ENCODE results near the gene MROH7.

Gene MROH7

DNA sequence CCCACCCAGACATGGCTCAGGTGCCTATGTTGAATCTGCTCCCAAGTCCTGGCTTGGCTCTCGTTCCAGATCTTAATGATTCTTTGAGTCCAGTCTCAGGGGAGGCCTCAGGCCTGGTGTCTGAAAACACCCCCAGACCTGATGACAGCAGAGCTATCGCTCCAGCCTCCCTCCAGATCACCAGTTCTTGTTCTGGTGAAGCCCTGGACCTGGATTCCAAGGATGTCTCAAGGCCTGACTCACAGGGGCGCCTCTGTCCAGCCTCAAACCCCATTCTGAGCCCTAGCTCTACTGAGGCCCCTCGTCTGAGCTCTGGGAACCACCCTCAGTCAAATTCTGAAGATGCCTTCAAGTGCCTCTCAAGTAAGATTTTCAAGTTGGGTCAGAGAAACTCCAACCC lies 11.4 kb downstream of the MROH7 start:
- no peak for DNase-seq

DNA sequence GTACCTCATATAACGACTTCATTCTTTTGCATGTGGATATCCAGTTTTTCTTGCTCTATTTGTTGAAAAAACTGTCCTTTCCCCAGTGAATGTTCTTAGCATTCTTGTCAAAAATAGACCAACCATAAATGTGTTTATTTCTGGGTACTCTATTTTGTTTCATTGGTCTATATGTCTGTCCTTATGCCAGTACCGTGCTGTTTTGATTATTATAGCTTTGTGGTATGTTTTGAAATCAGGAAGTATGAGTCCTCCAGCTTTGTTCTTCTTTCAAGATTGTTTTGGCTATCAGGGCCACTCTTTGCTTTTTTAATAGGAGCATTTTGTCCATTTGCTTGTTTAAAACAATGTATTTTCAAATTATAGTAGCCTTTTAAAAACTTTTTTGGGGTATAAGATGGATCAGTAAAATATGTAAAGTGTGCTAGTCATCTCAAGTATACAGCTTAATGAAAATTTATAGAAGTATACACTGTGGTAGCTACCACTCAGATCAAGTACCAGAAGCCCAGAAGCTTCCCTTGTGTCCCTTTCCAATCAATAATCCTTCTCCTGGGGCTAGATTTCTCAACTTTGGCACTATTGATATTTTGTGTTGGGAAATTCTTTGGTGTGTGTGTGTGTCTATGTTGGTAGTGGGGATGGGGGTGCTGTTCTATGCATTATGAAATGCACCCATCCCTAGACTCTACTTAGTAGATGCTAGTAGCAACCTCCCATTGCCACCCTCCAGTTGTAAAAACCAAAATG lies 16.8 kb downstream of the MROH7 start:
- DNase-seq: no peak

DNA sequence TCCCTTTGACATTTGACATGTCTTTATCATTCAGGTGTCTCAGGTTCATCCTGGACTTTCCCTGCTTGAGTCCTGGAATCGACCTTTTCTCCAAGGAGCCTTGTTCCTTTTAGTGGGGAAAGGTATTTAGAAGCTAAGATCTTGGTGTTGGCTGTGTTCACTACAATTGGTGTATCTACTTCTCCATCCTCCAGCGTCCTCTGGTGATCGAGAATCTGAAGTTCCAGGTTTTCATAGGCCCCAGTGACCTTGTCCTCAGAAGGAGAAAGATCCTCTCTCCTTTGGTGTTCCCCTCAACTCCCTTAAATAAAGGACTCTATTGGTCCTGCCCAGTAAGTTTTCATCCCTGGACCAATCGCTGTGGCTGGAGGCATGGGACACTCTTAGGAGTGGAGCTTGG lies 22.1 kb downstream of the MROH7 start:
- no peak for DNase-seq

DNA sequence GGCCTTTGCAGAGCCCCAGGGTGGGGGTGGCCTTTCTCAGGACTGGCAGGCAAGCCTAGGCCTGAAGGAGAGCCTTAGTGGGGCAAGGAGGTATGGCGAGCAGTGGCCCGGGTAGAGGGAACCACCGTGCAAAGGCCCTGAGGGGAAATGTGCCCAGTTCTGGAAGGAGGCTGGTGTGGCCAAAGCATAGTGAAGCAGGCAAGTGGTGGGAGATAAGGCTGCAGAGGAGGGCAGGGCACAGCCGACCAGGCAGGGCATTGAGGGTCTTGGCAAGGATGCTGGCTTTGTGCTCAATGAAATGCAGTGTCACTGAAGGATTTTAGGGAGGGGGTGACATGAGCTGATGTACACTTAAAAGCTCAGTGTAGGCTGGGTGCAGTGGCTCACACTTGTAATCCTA lies 22.8 kb downstream of the MROH7 start:
- DNase-seq: no peak

DNA sequence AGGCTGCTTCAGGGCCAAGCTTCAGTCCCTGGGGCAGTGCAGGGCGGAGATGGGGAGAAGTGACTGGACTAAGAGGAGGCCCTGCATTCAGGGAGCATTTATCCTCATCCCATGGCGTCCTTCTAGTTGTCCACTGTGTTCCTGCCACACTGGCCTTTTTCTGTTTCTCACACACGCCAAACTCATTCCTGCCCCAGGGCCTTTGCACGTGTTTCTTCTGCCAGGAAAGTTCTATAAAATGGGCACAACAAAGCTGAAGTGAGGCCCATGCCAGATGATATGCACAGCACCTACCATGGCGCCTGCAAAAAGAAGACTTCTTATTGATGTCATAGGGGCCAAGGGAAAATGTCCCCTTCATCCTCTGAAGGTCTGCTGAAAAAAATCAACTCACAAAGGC lies 24.3 kb downstream of the MROH7 start:
- DNase-seq: no peak

DNA sequence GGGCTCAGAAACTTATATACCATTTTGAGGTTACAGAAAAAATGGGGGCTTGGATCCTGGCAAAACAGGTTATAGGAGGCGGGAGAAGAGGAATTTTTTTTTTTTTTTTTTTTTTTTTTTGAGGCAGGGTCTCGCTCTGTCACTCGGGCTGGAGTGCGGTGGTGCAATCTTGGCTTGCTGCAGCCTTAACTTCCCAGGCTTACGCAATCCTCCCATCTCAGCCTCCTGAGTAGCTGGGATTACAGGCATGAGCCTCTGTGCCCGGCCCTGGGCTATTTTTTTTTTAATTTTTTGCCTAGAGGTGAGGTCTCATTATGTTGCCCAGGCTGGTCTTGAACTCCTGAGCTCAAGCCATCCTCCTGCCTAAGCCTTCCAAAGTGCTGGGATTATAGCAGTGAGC lies 24.7 kb downstream of the MROH7 start:
- DNase-seq: no peak

DNA sequence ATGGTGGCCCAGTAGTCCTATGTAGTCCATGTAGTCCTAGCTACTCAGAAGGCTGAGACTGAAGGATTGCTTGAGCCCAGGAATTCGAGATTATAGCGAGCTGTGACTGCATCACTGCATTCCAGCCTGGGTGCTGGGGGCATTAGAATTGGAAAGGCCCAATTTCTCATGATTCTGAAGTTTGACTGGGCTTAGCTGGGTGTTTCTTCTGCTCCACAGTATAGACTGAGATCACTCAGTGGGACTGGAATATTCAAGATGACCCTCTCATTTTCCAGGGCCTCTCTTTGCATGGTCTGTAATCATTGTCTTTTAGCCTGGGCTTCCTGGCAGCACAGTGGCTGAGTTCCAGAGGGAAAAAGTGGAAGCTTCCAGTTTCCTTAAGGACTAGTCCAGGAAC lies 26.2 kb downstream of the MROH7 start:
- DNase-seq: no peak

DNA sequence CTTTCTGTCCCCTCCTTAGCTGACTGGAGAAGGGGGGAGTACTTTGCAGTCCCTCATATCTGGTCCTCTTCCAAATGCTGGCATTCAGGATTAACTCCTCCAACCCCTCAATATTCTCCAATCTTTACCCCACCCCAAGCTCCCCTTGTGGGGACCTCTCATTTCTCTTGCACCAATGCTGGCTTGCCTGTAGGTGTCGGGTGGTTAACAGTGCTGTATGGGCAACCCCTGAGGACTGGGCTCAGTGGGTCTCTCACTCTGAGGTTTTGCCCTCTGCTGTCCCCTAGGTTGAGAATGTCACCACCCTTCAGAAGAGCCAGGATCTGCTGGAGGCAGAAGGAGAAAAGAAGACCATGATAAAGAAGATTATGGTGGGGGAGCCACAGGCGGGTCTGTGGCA lies 27.0 kb downstream of the MROH7 start:
- DNase-seq: no peak

DNA sequence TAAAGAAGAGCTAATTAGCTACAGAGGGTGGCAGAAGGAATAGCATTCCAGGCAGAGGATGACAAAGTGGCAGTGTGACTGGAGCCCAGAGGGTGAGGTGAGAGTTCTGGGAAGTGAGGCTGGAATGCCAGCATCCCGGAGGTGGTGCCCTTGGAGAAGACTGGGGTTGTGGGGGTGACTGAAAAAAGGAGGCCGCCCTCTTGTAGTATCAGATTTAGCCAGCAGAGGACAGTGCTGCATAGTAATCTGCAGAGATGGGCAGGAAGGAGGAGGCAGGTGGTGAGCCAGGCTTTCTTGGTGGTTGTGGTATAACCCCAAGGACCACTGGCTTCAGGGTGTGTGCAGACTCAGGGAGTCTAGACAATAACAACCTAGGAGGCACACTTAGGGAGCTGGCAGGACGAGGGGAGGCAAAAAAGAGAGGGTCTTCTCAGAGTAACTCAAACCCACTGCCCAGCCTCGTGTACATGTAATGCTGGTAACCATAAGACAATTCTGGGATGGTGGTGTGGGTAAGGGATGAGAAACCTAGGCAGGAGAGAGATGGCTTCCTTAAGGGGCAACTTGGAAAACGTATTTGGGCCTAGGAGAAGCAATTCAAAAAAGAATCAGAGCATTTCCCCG lies 30.5 kb downstream of the MROH7 start:
- peak; percentile 78 for DNase-seq

DNA sequence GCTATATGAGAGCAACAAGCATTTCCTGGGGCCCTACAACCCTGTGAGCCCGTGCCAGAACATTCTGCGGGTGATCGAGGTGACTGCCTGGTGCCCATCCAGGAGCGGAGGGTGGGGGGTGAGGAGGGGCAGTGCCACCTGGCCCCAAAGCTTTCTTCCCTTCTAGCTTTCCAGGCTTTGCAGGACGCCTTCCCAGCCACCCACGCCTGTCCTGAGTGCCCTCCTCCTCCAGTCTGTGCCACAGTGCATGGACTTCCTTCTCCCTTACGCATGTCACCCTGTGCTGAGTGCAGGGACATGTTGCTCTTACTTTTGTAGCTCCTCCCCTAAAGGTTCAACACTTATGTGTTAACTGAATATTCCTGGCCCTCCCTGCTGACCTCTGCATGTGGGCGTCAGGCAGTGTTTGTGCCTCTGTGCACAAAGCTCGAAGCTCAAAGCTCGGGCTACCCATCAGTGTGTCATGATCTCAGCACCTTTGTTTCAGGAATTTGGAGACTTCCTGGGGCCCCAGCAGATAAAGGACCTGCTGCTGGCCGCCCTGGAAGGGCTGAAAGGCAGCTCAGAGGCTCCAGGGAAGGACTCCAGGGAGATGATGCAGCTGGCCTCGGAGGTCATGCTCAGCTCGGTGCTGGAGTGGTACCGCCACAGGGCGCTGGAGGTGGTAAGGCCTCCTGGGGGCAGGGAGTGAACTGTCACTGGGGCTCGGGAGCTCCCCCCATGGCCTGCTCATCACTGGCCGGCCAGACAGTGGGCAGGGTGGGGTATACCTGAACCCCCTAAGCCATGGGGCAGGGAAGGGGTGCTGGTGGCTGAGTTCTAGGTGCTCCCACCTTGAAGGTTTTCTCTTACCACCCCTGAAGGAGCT lies 37.4 kb downstream of the MROH7 start:
- no peak for DNase-seq

DNA sequence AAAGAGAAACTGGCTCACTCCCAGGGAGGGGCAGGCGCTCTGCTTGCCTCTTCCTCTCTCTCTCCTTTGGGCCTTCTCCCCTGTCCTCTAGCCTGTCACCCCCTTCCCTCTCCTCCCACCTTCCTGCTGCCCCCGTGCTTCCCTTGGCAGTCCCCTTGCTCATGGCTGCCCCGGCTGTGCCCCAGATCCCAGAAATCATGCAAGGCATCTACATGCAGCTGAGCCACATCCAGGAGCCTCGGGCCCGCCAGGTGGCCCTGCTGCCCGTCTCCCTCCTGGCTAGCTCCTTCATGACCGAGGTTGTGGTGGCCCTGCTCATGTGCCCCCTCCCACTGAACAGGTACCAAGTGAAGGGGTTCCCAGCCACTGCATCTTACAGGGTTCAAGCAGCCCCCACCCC lies 38.1 kb downstream of the MROH7 start:
- no peak for DNase-seq

DNA sequence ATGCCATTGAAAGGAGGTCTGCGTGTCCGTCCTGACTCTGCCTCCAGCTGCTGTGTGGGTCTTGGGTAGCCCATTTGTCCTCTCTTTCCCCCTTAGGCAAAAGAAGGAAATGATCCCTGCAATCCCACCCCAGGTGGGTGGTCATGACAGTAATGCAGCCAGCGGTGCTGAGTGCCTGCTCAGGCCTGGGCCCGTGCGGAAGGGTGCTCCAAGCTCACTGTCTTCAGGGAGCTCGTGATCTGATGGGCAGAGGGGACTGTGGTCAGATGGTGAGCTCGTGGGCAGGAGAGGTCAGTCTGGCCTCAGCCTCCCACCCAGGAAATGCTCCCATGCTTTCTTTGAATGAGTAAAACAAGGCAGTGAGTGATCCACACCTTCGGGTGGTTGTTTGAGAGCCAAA lies 38.8 kb downstream of the MROH7 start:
- no peak for DNase-seq

DNA sequence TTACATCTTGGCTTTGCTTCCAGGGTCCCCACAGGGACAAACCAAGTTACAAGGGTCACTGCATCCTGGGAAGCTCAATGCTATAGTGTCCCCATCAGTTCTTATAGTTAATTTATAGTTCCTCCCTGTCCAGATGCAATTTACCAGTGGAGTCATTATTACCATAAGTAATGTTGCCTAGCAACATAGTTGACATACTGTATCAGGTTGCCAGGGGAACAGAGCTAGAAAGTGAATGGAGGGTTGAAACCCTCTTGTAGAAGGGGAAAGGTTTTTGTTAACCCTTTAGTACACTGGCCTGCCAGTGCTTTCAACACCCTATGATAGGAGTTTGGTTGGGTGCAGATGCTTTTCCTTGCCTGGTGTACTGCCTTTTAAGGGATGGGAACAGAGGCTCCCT lies 39.8 kb downstream of the MROH7 start:
- DNase-seq: no peak

DNA sequence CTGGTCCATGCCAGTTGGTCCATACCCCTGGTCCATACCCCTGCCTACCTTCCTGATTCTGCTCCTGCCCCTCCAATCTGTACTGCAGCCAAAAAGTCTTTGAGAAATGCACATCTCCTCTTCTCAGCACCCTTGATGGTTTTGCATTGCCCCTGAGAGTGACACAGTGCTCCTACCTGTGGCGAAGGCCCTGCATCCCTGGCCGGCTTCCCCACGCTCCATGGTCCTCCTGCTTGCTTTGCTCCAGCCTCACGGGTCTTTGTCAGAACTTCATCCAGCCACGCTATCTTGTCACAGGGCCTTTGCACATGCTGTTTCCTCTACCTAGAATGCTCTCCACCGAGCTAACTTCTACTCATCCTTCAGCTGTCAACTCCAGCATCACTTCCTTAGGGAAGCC lies 41.9 kb downstream of the MROH7 start:
- no peak for DNase-seq

DNA sequence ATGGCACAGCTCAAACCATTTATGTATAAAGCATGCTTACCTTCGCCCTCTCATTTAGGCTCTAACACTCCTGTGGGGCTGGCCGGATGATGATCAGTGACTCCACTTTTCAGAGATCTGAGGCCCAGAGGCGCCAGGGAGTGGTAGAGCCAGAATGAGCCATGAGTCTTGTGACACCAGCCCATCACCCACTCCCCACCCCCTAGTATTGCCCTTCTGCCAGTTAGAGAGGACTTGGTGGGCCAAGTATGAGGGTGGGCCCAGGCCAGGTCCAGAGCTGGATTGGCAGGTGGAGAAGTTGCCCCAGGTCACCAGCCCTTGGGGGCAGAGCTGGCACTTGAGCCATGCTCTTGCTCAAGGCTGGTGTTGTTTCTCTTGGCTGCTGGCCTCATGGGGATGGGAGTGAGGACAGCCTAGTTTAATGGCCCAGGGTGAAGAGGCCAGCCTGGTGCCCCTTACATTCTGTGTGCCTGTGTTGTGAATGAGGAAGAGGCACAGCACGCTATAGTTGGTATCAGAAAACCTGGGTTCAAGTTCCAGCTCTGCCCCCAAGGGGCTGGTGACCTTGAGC lies 43.8 kb downstream of the MROH7 start:
- DNase-seq: no peak

DNA sequence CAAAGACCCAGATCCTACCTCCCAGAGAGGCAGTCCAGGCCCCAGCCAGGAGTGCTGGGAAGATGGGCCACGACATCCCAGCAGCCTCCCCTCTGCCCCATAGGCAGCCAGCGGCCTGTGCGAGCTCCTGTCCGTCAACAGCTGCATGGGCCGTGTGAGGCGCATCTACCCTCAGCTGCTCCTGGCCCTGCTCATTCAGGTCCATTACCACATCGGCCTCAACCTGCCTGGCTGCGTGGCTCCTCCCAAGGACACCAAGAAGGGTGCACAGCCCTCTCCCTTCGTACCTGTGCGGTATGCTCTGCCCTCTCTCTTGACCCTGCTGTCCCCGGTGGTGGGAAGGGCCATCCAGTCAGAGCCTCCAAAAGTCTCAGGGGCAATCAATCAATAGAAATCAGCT lies 44.6 kb downstream of the MROH7 start:
- no peak for DNase-seq

DNA sequence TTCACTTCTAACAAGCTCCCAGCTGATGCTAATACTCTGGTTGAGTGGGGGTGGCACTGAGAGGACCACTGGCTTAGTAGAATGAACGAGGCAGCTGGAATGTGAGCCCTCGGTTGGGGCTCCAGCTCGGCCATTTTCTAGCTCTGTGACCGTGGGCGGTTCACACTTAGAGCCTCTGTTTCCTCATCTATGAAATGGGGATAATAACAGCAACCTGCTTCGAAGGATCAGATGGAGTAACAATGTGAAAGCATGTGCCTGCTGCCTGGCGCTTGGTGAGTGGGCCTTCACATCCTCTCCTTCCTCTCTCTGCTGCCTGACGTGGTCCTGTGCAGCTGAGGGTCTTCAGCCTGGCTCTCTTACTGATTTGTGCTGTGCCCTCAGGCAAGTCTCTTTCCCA lies 53.2 kb downstream of the MROH7 start:
- DNase-seq: no peak

DNA sequence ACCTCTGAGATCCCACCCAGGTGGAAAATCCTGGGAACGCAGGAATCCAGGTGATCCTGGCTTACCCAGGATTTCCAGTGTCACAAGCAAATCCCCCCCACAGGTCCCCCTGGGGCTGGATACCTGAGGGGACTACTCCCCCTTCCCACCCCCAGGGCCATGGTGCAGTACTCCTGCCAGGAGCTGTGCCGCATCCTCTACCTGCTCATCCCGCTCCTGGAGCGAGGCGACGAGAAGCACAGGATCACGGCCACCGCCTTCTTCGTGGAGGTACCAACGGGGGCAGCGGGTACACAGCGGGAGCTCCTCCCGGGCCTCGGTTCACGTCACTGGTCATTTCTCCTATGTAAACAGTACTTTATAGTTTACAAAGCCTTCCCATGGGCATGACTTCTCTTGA lies 53.6 kb downstream of the MROH7 start:
- no peak for DNase-seq

DNA sequence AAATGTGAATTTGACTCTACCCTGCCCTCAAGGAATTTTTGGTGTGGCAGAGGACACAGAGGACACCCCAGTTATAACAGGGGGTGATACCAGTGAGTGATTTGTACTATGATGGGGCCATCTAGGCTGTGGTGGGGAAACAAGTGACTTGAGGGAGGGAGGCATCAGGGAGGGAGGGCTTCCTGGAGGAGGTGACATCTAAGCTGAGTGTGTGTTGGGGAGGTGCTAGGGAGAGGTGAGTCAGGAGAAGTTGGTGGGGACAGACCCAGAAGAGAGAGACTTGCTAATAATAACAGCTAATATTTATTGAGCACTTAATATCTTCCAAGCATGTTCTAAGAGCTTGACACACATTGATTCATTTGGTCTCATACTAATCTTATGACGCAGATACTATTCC lies 54.2 kb downstream of the MROH7 start:
- DNase-seq: no peak

DNA sequence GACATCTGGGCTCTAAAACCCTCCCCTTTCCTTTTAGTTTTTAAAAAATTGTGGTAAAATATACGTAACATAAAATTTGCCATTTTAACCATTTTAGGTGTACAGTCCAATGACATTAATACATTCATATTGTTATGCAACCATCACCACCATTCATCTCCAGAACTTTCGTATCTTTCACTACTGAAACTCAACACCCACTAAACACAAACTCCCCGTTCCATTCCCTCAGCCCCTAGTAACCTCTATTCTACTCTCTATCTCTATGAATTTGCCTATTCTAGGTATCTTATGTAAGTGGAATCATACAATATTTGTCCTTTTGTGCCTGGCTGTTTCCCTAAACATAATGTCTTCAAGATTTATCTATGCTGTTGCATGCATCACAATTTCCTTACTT lies 54.7 kb downstream of the MROH7 start:
- no peak for DNase-seq

DNA sequence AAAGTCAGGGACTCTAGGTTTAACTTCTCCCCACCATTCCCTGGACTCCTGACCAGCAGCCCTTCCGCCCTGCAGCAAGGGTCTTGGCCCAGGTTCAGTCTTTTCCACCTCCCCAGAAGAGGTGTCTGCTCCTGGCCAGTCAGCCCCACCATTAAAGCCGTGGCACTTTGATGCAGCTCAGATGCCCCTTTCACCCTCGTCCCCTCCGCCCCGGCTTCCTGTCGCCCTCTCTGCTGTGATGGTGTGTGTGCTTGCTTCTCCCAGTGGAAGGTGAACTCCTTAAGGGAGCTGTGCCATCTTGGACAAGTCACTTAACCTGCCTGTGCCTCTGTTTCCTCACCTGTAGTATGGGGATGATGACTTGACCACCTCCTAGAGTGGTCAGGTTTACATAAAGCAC lies 56.3 kb downstream of the MROH7 start:
- DNase-seq: no peak

DNA sequence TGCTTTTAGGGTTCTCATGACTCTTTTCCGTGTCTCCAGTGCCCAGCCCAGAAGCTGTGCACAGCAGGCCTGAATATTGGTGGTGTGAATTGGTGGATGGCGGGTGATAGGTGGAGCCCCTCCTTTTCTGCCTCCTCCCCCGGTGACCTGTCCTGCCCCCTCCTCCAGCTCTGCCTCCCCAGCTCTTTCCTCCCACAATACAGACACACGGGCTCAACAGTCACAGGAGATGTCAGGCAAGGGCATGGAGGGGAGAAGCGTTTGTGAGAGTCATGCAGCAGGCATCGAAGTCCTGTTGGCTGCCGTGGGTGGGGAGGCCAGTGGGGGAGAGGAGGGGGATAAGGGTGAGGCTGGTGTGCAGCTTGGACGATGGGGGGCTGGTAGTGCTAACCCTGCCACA lies 56.8 kb downstream of the MROH7 start:
- DNase-seq: no peak

DNA sequence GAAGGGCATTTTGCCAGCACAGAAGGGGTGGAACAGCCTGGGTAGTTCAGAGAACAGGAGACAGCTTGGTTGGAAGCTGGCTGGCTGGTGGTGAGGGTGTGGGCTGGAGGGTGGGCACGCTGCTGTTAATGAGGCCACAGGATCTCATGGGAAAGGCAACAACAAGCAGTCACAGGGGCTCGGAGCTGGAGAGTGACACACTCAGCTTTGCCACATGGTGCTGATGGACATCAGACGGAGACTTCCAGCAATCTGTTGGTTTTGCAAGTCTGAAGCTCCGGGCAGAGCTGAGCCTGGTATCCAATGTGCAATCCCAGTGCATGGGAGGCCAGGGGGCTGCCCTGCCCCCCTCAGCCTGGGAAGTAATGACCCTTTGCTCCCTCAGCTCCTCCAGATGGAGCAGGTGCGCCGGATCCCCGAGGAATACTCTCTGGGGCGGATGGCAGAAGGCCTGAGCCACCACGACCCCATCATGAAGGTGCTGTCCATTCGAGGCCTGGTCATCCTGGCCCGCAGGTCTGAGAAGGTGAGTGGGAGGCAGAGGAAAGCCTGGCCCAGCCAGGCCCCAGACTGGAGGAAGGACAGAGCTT lies 58.4 kb downstream of the MROH7 start:
- no peak for DNase-seq
